T-helper 1 cell (primary cell): ENCODE data around the gene LSM8.
A peak's percentile ranks its signal among the peaks of the same experiment; 100 is the strongest.
"Not testable (repeated sequence)": the region's sequence is repeated elsewhere in the genome, so short reads cannot be mapped to it uniquely, and the experiment has no call there.

Experiments
- DNase-seq, 5 donors: peaks; one replicate each; pipeline ENCODE4 v3.0.0-alpha.2; 2012 to 2020
- total RNA-seq, 4 donors: gene quantifications; one replicate each; lab custom pipeline; 2026; lab: John Stamatoyannopoulos, UW

Gene LSM8
- total RNA-seq, result 44.8 to 74.3 (median 59.2) reads per million in 4 donors

- peak; percentile 94 to 98 (median 95) for DNase-seq
Observed at GRCh38 chr7:118183786-118184564, at the start of gene LSM8. Gene LSM8 (plus strand): TSS chr7:118184164. CDS start chr7:118184224, 60 bp downstream.

- DNase-seq, result not testable (repeated sequence)
Observed at GRCh38 chr7:118134420-118134819, 49.5 kb upstream of the LSM8 start.

GRCh38 chr7:118140468-118140867, 43.5 kb upstream of the LSM8 start:
- no peak for DNase-seq

GRCh38 chr7:118142012-118142411, 42.0 kb upstream of the LSM8 start:
- no peak for DNase-seq

GRCh38 chr7:118148930-118149329, 35.0 kb upstream of the LSM8 start:
- DNase-seq, result no peak

DNA sequence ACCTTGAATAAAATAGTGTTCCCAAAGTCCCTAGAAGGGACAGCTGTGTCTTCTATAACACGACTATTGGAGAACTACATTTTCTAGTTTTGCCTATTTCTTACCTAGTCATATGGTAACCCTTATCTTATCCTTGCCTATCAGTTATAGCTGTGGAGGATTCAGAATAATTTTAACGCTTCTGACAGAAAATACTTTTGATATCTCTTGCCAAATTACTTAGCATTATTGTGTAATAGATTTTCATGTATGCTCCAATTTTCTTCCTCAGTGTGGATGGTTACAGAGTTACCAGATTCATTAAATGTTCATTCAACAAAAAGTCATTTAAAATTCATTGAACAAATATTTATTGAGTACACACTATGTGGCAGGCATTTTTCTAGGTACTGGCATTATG, 34.6 kb upstream of the LSM8 start:
- no peak for DNase-seq

DNA sequence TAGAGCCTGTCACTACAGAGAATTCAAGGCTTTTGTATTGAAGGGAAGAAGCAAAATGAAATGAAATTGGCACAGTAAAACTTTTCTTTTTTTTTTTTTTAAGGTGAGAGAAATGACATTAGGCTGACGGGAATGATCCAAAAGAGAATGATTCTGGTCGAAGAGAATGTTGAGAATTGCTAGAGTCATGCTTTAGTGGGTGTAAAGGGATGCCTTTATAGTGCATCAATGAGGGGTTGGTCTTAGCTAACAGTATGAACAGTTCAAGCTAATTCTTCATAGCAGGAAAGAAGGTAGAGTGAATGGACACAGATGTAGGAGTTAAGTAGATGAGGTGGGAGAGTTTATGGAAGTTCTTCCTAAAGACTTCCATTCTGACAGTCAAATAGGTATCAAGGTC, 32.3 kb upstream of the LSM8 start:
- no peak for DNase-seq

- no peak for DNase-seq
Observed at GRCh38 chr7:118152149-118152548, 31.8 kb upstream of the LSM8 start.

DNA sequence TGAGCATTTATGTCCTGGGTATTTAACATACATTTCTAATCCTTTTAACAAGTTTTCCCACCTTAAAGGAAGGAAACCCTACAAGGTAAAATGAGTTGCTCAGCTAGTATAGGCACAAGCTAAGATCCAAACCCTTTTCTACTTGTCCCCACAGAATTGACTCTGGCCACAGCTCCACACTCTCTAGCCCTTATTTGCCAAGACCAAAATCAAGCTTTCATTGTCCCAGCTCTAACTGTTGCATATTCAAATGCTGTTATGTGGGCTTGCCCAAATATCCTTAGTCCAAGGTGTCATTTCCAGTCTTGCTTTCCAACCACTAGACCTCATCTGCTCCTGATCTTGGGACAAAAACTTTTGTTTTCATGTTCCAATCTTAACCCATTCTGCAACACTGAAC, 31.3 kb upstream of the LSM8 start:
- DNase-seq, result no peak

GRCh38 chr7:118153551-118154177, 30.3 kb upstream of the LSM8 start:
- DNase-seq, result peak in 2 of 5 donors; percentile 3

DNA sequence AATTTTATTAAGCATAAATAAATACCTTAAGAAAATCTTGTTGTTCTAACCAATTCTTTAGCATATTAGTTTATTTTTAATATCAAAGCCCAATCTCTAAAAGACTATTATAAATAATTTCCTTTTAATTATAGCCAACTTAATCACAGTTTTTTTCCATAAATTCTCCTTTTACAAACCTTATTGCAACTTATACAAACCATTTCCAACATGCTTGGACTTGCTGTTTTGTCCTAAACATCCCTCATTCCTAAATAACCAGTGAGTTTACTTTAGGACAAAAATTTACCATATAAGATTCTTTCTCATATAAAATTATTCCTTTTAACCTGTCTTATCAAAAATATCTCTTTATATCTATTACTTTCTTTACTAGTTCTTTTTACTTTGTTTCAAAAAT, 25.2 kb upstream of the LSM8 start:
- DNase-seq, result no peak

DNA sequence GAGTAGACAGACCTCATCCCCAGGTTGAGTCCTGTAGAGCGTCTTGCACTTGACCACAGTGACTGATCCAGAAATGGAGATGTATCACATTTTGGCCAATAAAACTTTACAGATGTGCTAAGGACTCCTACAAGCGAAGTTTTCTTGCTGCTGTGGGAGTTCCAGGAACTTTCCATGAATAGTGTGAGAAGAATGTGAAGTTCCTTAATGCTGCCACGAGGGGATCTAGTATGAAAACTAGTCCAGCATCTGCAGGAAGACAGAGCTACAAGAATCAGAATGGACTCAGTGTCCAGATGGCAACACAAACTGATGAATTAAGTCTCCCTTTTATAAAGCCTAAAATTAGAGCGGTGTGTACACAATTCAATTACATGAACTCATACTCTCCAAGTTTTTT, 14.8 kb upstream of the LSM8 start:
- no peak for DNase-seq

- no peak for DNase-seq
Observed at GRCh38 chr7:118175740-118176139, 8.2 kb upstream of the LSM8 start.

DNA sequence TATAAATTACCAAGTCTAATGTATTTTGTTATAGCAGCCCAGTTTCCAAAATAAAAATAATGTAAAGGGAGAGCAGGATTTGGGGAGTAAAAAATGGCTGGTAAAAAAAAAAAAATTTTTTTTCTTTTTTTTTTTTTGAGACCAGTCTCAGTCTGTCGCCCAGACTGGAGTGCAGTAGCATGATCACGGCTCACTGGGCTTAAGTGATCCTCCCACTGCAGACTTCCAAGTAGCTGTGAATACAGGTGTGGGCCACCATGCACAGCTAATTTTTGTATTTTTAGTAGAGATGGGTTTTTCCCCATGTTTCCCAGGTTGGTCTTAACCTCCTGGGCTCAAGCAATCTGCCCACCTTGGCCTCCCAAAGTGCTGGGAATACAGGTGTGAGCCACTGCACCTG, 4.8 kb upstream of the LSM8 start:
- no peak for DNase-seq

DNA sequence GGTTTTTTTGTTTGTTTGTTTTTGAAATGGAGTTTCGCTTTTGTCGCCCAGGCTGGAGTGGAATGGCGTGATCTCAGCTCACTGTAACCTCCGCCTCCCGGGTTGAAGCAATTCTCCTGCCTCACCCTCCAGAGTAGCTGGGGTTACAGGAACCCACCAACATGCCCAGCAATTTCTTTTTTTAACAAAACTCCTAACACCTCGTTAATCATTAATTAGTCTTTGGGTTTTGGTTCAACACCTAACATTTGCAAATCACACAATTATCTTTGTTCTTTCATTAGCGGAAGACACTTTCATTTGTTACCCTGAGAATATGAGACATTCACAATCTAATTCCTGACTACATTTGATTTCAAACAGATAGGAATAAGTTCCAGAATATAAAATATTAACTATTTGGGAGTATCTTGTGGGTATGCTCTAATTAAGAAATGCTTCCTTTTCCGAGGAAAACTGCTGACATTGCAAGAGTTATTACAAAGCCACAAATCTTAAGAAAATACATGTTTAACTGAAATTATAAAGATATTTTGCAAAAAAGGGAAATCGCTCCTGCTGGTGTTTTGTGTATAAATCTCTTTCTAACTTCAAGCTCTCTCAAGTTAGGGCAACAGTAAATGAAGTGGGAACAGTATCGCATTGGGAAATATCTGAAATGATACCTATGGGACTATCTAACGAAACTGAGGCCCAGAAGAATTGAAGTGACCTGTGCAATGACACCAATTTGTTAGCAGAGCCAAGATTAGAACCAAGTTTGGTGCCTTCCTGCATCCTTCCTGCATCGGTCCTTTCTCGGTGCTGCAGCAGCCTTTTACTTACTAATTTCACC, 1.2 kb upstream of the LSM8 start:
- no peak for DNase-seq

- peak in 2 of 5 donors; percentile 12 to 30 for DNase-seq
Observed at GRCh38 chr7:118183428-118183785, 557 bp upstream of the LSM8 start.

DNA sequence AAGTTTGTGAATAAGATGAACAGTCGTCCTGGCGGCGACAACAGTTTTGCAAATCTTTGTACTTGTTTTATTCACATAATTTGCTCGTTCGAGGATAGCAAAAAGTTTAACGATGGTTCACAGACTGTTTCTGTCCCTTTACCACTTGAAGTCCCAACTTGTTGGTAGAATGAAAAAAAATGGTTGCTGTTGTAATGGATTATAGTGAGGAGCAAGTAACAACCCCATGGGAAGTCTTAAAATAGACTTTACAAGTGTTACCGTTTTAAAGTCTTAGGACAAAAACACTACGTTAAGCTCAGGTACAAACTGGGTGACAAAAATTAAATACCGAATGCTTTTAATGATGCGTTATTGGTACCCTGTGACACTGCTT, 589 bp downstream of the LSM8 start:
- no peak for DNase-seq

DNA sequence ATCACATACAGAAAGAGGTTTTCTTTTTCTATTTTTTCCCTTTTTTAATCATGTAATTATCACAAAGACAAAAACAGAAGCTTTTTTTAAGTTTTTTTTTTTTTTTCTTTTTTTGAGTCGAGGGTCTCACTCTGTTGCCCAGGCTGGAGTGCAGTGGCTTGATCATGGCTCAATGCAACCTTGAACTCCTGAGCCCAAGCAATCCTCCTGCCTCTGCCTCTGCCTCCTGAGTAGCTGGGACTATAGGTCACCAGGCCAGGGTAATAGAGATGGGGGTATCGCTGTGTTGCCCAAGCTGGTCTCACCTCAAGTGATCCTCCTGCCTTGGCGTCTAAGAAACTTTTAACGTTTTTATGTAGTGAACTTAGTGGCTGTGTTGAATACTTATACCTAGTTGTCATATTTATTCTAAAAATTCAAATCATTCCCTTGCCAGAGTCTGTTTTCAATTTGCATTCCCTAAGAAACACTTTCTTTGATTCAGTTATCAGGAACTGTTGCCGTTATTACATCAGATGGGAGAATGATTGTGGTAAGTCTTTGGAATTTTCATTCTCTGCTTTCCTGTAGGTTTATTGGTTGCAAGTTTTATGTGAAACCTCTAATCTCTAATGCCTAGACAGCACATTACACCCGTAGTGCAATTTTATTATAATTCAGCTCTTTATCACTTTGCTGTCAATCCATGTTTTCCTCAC, 1.3 kb downstream of the LSM8 start:
- no peak for DNase-seq

GRCh38 chr7:118186501-118186900, 2.5 kb downstream of the LSM8 start:
- no peak for DNase-seq

DNA sequence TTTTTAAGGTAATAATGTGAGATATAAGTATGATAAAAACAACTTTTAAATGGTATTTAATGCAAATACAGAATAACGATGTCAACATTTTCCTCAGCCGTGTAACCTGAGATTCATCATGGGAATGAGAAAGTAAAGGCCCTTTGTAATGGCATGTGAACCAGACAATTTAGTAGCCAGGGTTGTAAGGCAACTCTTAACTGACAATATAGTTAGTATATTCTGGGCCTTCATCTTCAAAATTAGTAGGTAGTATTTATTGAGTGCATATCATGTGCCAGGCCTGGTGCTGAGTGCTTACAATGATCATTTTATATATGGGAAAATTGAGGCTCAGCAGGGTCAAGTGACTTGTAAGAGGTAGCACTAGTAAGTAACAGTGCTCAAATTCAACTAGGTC, 10.6 kb downstream of the LSM8 start:
- no peak for DNase-seq

- DNase-seq, result peak in 4 of 5 donors; percentile 22 to 58 (median 36)
Observed at GRCh38 chr7:118195837-118196474, 12.0 kb downstream of the LSM8 start.

DNA sequence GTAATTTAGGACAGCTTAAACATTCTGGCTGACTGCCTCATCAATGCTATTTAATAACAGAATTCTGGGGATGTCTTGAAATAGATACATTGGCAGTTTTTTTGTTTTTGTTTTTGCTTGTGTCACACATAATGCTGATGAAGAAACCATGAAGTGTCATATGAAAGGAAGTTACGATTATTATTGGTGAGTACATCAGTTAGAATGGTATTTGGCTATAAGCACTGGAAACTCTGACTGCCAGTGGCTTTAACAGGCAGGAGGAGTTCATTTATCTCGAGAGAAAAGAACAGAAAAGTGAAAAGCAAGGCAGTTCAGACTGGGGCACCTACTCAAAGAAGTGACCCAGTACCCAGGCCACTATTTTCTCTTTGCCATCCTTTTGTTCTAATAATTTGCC, 18.1 kb downstream of the LSM8 start:
- DNase-seq, result no peak
